CD4-positive, alpha-beta T cell (primary cell): ENCODE results near the gene RAB24. TPM values are rescaled to one million over a fixed set of nuclear protein-coding genes. Genes with fewer than 3 reads are reported as not detected.

Experiments
- ATAC-seq: fragments of 200-7000 bp; cut with Tn5 transposase; one replicate; pipeline ENCODE4 v1.10.0; 2022; ENCODE audit warnings: mild to moderate bottlenecking; ENCODE audit not compliant: poor library complexity
- CTCF ChIA-PET: fragments of 350-600 bp; sonication (Branson Sonifier 250); formaldehyde crosslinking; loops from one replicate; lab custom pipeline; 2021; ENCODE audit warnings: antibody characterized with exemption, inconsistent platforms; lab: Charles Lee
- POLR2A ChIA-PET: fragments of 350-600 bp; sonication (Branson Sonifier 250); formaldehyde crosslinking; loops from one replicate; lab custom pipeline; 2021; ENCODE audit warnings: antibody characterized with exemption, inconsistent platforms; lab: Charles Lee
- DNase-seq, 14 experiments: peaks; one replicate each; pipeline ENCODE4 v3.0.0-alpha.2; 2013 to 2020; ENCODE audit warnings: mixed read lengths in 2 of 14
- H3K27ac ChIP-seq, 2 donors: one replicate each; pipeline versions ENCODE4 v1.5.1 to v1.7.0; 2013; ENCODE audit warnings: low read length in 2 of 2, low read depth in 1 of 2, mild to moderate bottlenecking in 1 of 2
- H3K27me3 ChIP-seq, 2 experiments: 1 replicate in 1 of 2; 2 replicates in 1 of 2; pipeline versions ENCODE4 v1.6.1 to v1.7.0; 2013; ENCODE audit warnings: low read length in 2 of 2, control low read depth in 1 of 2, mild to moderate bottlenecking in 1 of 2, moderate library complexity in 1 of 2; ENCODE audit not compliant: insufficient read depth in 2 of 2, control insufficient read depth in 1 of 2
- H3K36me3 ChIP-seq: one replicate; pipeline ENCODE4 v1.6.1; 2013; ENCODE audit warnings: low read length, control low read depth; ENCODE audit not compliant: insufficient read depth
- H3K4me1 ChIP-seq: one replicate; pipeline ENCODE4 v1.6.1; 2013; ENCODE audit warnings: low read length, control low read depth; ENCODE audit not compliant: insufficient read depth
- H3K4me3 ChIP-seq: one replicate; pipeline ENCODE4 v1.5.1; 2013; ENCODE audit warnings: mild to moderate bottlenecking, low read length, moderate library complexity
- H3K9me3 ChIP-seq, 2 experiments: 1 replicate in 1 of 2; 2 replicates in 1 of 2; pipeline versions ENCODE4 v1.6.1 to v1.7.0; 2013; ENCODE audit warnings: low read length in 2 of 2, mild to moderate bottlenecking in 2 of 2, control low read depth in 1 of 2, moderate library complexity in 1 of 2; ENCODE audit not compliant: control insufficient read depth in 1 of 2, insufficient read depth in 1 of 2
- H3K27ac Mint-ChIP-seq: one replicate; pipeline ENCODE4 v1.8.0; 2020; ENCODE audit warnings: mixed read lengths
- H3K27me3 Mint-ChIP-seq: one replicate; pipeline ENCODE4 v1.8.0; 2021; ENCODE audit warnings: mixed read lengths
- H3K36me3 Mint-ChIP-seq: one replicate; pipeline ENCODE4 v1.8.0; 2021; ENCODE audit warnings: low read depth, mixed read lengths
- H3K4me1 Mint-ChIP-seq: one replicate; pipeline ENCODE4 v1.8.0; 2021; ENCODE audit warnings: low read depth, mixed read lengths
- H3K4me3 Mint-ChIP-seq: one replicate; pipeline ENCODE4 v1.8.0; 2020; ENCODE audit warnings: mild to moderate bottlenecking, mixed read lengths
- H3K9me3 Mint-ChIP-seq: one replicate; pipeline ENCODE4 v1.8.0; 2020; ENCODE audit warnings: mixed read lengths
- CTCF ChIP-seq: fragments of 200-600 bp; IDR thresholded peaks from one replicate; pipeline ENCODE4 v1.8.0; 2022; ENCODE audit warnings: antibody characterized with exemption, mild to moderate bottlenecking
- intact Hi-C, 2 experiments: fragments of 100-400 bp; cut with DNase I in 1 of 2; cut with micrococcal nuclease in 1 of 2; formaldehyde crosslinking; loops; one replicate each; pipeline versions ENCODE4 v1.15.1 to v1.9.0; 2023 to 2025; cut with DNase I, micrococcal nuclease
- total RNA-seq, 174 experiments: library from RNA in 2 of 174; stranded (reverse) in 2 of 174; gene quantifications; one replicate each; pipeline ENCODE4 v1.2.3 and lab custom pipeline; 2021 to 2026

The RAB24 gene
- total RNA-seq, 2 experiments from 2014 or later, result 17.0 to 18.0 TPM

- H3K4me3 Mint-ChIP-seq, result no peak overlapping the region
- DNase-seq, result no peak
- H3K27ac Mint-ChIP-seq, result no peak overlapping the region
- H3K27me3 Mint-ChIP-seq, result no peaks in the 10 kb centered on the region
- H3K27ac ChIP-seq, result no peak overlapping the region
- CTCF ChIA-PET, result no interaction called here
- no peaks in the 10 kb centered on the region for H3K4me1 Mint-ChIP-seq
- POLR2A ChIA-PET, result no interaction called here
- peaks cover 76% of the 10 kb centered on the region for H3K36me3 Mint-ChIP-seq
- TF ChIP-seq CTCF, result no peak
- H3K9me3 Mint-ChIP-seq, result no peaks in the 10 kb centered on the region
- no peaks in the 10 kb centered on the region for H3K4me1 ChIP-seq
- H3K9me3 ChIP-seq, result no peaks in the 10 kb centered on the region
- ATAC-seq, result no peak
- no peak overlapping the region for H3K4me3 ChIP-seq
- intact Hi-C loops, result no loop called here
- H3K36me3 ChIP-seq, result peaks cover 90% of the 10 kb centered on the region
- no peaks in the 10 kb centered on the region for H3K27me3 ChIP-seq
These were observed 30.1 kb upstream of the RAB24 start for GRCh38 chr5:177333420-177334154.

- POLR2A ChIA-PET, result no interaction called here
- Mint-ChIP-seq H3K9me3 (no peaks in the 10 kb centered on the region), H3K27ac (no peak overlapping the region), H3K4me3 (no peak overlapping the region), H3K27me3 (no peaks in the 10 kb centered on the region), H3K36me3 (peaks cover 74% of the 10 kb centered on the region), H3K4me1 (peaks cover under 1% of the 10 kb centered on the region)
- TF ChIP-seq CTCF, result no peak
- intact Hi-C loops, result no loop called here
- H3K4me1 ChIP-seq, result peaks cover 6% of the 10 kb centered on the region
- H3K36me3 ChIP-seq, result peaks cover 83% of the 10 kb centered on the region
- CTCF ChIA-PET, result no interaction called here
- no peak overlapping the region for H3K4me3 ChIP-seq
- no peak for ATAC-seq
- H3K27ac ChIP-seq, result no peak overlapping the region
- H3K27me3 ChIP-seq, result no peaks in the 10 kb centered on the region
- no peak for DNase-seq
- no peaks in the 10 kb centered on the region for H3K9me3 ChIP-seq
These were observed 29.4 kb upstream of the RAB24 start for GRCh38 chr5:177332896-177333260.

GRCh38 chr5:177332031-177332895, 28.7 kb upstream of the RAB24 start:
- peaks cover 77% of the 10 kb centered on the region for H3K36me3 ChIP-seq
- peaks cover 7% of the 10 kb centered on the region for H3K4me1 ChIP-seq
- ATAC-seq (no peak), DNase-seq (no peak)
- ChIA-PET CTCF (no interaction called here), POLR2A (no interaction called here)
- peaks cover 75% of the 10 kb centered on the region for H3K36me3 Mint-ChIP-seq
- no peak overlapping the region for H3K27ac ChIP-seq
- intact Hi-C loops, result no loop called here
- H3K9me3 Mint-ChIP-seq, result no peaks in the 10 kb centered on the region
- no peak overlapping the region for H3K4me3 ChIP-seq
- no peak overlapping the region for H3K4me3 Mint-ChIP-seq
- H3K4me1 Mint-ChIP-seq, result peaks cover 5% of the 10 kb centered on the region
- no peak overlapping the region for H3K27ac Mint-ChIP-seq
- no peaks in the 10 kb centered on the region for H3K9me3 ChIP-seq
- no peak for TF ChIP-seq CTCF
- H3K27me3 ChIP-seq, result no peaks in the 10 kb centered on the region
- H3K27me3 Mint-ChIP-seq, result no peaks in the 10 kb centered on the region
